ENCODE data around the gene OTUB1. TPM values are rescaled to one million over a fixed set of nuclear protein-coding genes. Genes with fewer than 3 reads are reported as not detected.
A peak's percentile ranks its signal among the peaks of the same experiment; 100 is the strongest.

Gene OTUB1
- total and polyA plus RNA-seq, 2 of the 13 experiments (the other 11 are each of a cell fraction or from before 2014, with no cell fraction given): 58.8 to 130 TPM

GRCh38 chr11:63938479-63939396 is 47.5 kb upstream of the OTUB1 start, which contains the start of gene NAA40 (continued):
- TF ChIP-seq JARID2 (CRISPR knock-in tag; IDR thresholded peaks at IDR 0.05; ENCODE audit: insufficient replicate concordance) (no peak), ZNF646 (CRISPR knock-in tag; IDR thresholded peaks at IDR 0.05) (no peak), RFX5 (IDR thresholded peaks at IDR 0.05; ENCODE audit: low read depth, low read length) (no peak), U2AF2 (IDR thresholded peaks at IDR 0.05; ENCODE audit: low read depth, low read length) (no peak), PHF20 (CRISPR knock-in tag; IDR thresholded peaks at IDR 0.05) (peak; percentile 88), ZNF883 (CRISPR knock-in tag; IDR thresholded peaks at IDR 0.05; ENCODE audit: not compliant biosample characterization) (no peak), CBX1 (IDR thresholded peaks at IDR 0.05; ENCODE audit: low read depth) (no peak), ZNF224 (CRISPR knock-in tag; IDR thresholded peaks at IDR 0.05) (no peak), ZNF644 (CRISPR knock-in tag; IDR thresholded peaks at IDR 0.05; ENCODE audit: low read depth) (no peak), ATM (IDR thresholded peaks at IDR 0.05; ENCODE audit: borderline replicate concordance) (no peak), USF2 (IDR thresholded peaks at IDR 0.05; ENCODE audit: low read depth, low read length) (peak; percentile 75), USF2 (CRISPR knock-in tag; IDR thresholded peaks at IDR 0.05; ENCODE audit: borderline replicate concordance) (peak; percentile 45; the same call in 1 of the 2 replicates), ZNF251 (CRISPR knock-in tag; IDR thresholded peaks at IDR 0.05) (no peak), REXO4 (CRISPR knock-in tag; IDR thresholded peaks at IDR 0.05; ENCODE audit: borderline replicate concordance) (no peak), EEA1 (CRISPR knock-in tag; IDR thresholded peaks at IDR 0.05; ENCODE audit: borderline replicate concordance) (no peak), SPEN (CRISPR knock-in tag; IDR thresholded peaks at IDR 0.05; ENCODE audit: low read depth) (peak; percentile 88; the same call in 1 of the 2 replicates), ZNF280B (CRISPR knock-in tag; IDR thresholded peaks at IDR 0.05; ENCODE audit: borderline replicate concordance) (0 out of 2 replicates have a peak, but pooled peaks have one; percentile 11), ZNF598 (CRISPR knock-in tag; IDR thresholded peaks at IDR 0.05; ENCODE audit: borderline replicate concordance) (no peak), ZNF749 (CRISPR knock-in tag; IDR thresholded peaks at IDR 0.05; ENCODE audit: borderline replicate concordance) (no peak; the same call in 1 of the 2 replicates)
